Activated CD4-positive, alpha-beta T cell treated with anti-CD3 and anti-CD28 coated beads, Interleukin-2, amount 50 U/mL, for 4 hours (primary cell): ENCODE results near the gene MAP3K19.
A peak's percentile ranks its signal among the peaks of the same experiment; 100 is the strongest.
"Not testable (repeated sequence)": the region's sequence is repeated elsewhere in the genome, so short reads cannot be mapped to it uniquely, and the experiment has no call there.

ENCODE experiments used
- DNase-seq, 2 experiments: peaks; one replicate each; pipeline ENCODE4 v3.0.0-alpha.2; 2020

The MAP3K19 gene

DNA sequence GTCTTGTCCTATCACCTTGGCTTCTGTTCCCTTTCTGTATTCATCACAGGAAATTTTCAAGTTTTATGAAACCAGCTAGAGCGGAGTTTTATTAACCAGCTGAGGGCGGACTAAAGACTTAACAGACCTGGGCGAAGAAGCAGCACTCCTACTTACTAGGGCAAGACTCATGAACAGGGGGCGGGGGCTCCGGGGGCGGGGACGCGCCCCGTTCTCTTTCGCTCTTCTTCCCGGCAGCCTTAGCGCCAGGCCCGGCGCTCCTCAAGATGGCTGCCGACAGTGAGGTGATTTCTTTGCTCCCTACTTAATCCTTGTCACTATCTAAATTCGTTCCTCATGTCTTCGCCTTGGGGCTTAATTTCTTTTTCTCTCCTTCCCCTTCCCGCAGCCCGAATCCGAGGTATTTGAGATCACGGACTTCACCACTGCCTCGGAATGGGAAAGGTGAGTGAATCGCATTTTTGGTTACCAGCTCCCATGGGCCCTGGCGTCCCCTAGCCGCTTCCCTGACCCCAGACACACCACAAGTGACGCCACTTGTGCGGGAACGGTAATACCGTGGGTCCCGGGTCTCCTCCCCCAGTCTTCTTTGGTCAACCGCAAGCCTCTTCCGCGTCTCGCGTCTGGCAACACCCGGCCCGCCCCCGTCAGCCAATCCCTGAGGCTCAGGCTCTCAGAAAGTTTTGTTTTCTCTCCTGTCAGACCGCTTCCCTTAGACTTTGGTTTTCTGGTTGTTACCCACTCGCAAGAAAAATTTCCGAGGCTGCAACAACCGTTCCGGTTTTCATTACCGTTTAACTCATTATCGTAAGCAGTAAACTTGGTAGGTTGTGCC lies 5.0 kb upstream of the MAP3K19 start, which contains the start of gene RAB3GAP1:
TSS of gene RAB3GAP1 (plus strand) at position 251 of the 835 bp plus-strand sequence. CDS start at position 267, 16 bp downstream.
- peak; percentile 89 to 90 for DNase-seq

DNA sequence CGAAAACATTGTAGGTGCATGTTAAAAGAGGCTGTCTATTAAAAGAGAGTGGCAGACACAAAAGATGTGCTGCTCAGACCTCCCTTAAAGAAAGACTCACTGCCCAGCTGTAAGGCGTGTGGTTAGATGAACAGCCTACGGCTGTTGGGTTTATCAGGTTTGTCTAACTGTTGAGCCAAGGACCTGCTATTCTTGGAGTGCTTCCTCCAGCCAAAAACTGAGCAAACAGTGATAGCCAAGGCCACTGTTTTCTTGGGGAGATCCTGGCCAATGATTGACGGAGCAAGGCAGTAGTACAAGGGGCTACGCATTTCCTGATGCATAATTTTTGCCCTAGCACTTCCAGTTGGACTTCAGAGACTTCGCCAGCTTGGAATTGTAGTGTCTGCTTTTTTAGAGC lies 3.4 kb upstream of the MAP3K19 start:
- DNase-seq = no peak

DNA sequence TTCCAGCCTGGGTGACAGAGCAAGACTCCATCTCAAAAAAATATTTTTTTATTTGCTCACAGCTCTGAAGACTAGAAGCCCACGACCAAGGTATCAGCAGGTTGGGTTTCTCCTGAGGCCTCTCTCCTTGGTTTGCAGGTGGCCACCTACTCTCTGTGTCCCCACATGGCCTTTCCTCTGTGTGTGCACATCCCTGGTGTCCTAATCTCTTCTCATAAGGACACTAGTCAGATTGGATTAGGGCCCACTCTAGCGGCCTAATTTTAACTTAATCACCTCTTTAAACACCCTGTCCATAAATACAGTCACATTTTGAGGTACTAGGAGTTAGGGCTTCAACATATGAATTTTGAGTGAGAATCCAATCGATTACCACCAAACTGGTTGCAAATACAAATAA lies 2.9 kb upstream of the MAP3K19 start:
- DNase-seq = no peak

DNA sequence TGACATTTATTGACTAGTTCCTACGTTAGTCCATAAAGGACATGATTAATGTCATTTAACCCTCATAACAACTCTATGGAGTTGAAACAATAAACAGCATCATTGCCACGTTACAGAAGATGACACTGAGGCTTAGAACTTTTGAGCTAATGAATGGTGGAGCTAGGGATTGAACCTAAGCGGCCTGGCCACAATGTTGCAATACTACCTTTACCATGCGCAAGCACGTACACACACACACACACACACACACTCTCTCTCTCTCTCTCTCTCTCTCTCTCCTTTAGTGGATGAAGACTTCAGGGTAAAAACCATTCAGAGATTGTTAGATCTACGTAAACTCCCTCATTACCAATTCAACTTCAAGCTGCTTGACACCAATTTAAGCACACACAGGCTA lies 875 bp upstream of the MAP3K19 start:
- DNase-seq = no peak

DNA sequence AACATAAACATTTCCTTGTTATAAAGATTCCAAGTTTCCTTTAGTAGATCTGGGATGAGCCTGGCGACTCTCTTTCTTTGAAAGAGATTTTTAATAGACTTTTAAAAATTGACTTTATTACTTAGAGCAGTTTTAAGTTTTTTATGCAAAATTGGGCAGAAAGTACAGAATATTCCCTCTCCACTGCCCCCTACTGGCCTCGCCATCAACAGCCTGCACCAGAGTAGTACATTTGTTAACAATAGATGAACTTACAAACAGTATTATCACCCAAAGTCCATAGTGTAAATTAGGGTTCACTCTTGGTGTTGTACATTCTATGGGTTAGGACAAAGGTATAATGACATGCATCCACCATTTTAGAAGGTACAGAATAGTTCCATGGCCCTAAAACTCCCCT lies 3.9 kb downstream of the MAP3K19 start:
- DNase-seq = peak in 1 of 2 experiments; percentile 16

DNA sequence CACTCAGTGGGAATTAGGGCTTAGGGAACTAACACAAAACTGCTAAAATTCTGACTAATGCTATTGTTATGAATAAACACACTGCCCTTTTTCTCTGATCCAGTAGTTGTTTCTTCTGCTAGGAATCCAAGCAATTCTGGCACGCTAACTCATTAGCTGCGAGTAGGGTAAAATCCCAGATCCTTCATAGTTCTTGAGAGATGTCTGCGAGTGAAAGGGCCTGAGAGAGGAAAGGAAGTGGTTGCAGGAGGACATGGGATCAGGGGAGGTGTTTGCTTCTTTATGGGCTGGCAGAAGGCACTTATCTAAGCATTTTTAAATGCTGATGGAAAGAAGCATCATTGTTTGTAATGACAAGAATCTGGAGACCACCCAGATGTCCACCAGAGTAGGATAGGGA lies 9.4 kb downstream of the MAP3K19 start:
- no peak for DNase-seq

DNA sequence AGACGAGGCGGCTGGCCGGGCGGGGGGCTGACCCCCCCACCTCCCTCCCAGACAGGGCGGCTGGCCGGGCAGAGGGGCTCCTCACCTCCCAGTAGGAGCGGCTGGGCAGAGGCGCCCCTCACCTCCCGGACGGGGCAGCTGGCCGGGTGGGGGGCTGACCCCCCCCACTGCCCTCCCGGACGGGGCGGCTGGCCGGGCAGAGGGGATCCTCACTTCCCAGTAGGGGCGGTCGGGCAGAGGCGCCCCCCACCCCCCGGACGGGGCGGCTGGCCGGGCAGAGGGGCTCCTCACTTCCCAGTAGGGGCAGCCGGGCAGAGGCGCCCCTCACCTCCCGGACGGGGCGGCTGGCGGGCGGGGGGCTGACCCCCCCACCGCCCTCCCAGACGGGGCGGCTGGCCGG lies 14.0 kb downstream of the MAP3K19 start:
- not testable (repeated sequence) for DNase-seq

DNA sequence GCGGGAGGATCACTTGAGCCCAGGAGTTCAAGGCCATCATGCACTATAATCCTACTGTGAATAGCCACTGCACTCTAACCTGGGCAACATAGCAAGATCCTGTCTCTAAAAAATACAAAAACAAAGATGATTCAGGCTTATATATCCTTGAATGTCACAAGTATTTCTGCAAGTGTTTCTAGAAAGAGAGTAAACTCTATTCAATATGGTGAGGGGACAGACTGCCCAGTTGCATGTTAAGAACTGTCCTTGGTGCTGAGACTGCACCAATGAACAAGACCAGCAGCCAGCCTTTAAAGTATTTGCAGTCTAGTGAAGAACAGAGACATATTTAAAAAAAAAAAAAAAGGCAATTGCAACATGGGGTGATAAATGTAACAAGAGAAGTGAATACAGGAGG lies 16.4 kb downstream of the MAP3K19 start:
- no peak for DNase-seq

DNA sequence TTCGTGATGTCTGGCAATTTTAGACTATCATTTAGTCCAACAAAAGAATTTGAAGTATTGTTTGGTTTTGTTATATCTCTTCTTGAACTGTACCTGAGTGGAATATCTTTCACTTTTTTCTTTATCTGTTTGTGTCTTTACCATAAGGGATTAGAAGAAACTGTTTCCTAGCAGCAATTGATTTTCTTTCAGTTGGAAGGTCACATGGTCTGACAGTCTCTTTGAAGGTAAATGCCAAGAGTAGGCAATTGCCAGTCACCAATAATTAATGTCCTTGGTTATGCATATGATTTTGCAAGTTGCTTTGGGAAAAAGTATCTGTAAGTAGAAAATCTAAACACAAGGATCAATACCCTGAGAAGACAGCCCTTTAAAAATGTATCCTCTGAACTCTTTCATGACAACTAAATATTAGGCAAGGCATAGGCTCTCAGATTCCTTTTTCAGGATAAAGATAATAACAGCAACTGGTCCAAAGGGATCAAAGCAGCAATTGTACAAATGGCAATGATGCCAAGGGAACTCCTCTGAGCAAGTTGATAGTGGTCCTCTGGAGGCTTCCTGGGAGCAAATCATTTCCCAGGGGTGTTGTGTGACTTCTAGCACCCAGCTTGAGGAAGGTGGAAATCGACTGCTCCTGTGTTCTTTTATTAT lies 17.6 kb downstream of the MAP3K19 start:
- no peak for DNase-seq

DNA sequence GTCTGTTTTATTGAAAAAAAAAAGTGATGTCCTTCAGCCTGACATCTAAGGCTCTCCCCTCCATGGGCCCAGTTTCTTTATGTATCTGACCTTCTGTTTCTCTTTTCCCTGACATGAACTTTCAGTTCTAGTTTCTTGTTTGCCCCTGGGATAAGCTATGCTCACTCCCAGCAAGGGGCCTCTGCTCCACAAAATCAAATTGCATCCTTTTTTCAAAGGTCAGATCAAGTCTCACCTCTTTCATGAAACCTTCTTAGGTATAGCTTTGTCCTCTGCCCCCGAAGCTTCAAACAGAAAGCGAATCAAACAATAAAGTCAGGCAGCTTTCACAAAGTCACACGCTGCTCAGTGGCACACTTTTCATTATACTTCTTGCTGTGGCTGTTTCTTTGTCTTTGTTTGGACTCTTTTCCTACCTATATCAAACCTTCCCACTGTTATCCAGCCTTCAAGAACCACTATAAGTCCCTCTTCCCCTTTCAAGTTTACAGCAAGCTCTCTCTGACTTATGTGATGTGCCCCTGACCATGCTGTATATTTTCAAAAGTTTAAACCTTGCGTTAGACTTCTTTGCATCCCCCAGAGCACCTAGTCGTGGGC lies 23.3 kb downstream of the MAP3K19 start:
- DNase-seq = no peak

DNA sequence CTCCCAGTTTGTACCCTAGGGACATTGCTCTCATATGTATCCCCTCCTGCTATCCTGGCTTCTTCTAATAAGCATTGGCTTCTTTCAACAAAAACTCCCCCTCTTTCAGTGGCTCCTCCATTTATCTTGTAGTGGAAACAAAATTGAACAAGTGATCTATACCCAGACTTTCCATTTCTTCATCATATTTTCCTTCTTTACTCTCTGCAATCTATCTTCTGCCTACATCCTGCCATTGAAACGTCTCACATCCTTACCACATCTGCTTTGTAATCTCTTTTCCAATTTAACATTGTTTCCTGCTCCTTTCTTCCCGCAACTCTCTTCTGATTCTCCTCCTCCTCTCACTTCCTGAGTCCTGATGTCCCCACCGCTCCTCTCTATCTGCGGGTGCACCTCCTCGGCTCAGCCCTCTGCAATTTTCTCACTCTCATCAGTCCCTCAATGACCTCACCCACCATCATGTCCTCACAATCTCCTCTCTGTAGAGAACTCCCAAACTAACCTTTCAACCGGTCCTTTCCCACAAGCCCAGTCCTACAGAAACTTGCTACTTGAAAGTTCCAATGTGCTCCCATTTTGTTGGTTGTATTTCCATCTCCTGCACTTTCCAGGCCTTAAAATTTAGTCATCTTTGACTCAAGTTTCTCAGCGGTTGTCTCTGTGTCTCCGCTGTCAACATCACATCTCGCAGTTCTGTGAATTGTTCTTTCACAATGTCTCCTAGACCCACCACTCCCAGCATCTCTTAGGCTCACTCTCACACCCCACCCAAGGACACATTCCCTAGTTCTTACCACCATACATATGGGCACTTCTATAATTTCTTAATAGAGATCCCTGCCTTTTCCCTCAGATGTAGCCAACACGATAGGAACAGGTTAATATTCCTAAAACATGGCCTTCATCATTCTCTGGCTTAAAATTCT lies 24.0 kb downstream of the MAP3K19 start:
- DNase-seq = no peak

DNA sequence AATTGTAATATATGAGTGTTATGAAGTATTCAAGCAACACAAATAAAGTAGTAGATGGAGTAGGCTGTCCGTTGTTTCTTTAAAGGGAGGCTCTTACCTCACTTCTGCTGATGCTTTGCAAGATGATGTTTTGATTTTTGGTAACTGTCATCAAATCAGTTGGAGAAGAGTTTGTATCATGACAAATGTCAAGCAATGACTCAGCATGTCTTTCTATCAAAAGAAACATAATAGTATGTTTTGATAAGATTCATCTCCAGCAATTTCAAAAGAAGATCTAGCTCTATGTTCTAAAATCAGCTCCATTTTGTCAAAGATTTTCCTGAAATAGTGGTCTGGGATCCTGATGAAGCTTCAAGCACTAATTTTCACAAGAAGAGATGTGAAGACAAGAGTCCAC lies 25.6 kb downstream of the MAP3K19 start:
- DNase-seq = no peak

DNA sequence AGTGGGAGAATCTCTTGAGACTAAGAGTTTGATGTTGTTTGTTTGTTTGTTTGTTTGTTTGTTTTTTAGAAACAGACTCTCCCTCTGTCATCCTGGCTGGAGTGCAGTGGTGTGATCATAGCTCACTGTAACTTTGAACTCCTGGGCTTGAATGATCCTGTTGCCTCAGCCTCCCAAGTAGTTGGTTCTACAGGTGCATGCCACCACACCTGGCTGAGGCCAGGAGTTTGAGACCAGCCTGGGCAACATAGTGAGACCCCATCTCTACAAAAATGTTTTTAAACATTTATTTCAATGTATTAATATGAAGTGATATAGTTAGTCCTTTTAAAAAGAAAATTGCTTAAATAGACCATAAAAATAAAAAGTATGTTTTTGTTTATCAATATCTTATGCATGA lies 35.6 kb downstream of the MAP3K19 start:
- DNase-seq = no peak

DNA sequence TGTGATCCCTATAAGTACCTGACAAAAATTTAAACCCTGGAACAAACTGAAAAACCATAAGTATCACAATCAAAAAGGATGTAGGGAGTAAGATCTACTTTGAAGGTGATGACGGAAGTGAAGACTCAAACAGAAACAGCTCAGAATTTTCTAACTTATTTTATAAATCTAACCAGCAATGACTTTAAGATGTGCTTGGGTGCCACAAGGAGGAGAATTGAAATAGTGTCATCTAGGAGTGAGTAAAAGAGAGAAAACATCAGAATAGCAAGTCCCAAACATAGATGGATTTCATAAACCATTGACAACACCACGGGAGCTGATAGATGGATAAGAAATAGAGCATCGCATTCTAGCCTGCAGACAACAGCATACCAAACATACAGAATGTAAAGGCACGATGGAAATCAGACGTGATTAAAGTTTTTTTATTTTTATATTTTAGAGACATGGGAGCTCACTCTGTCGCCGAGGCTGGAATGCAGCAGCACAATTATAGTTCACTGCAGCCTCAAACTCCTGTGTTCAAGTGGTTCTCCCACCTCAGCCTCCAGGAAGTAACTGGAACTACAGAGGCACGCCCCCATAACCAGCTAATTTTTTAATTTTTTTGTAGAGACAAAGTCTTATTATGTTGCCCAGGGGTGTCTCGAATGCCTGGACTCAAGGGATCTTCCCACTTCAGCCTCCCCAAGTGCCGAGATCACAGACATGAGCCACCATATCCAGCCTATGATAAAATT lies 36.9 kb downstream of the MAP3K19 start:
- DNase-seq = no peak

DNA sequence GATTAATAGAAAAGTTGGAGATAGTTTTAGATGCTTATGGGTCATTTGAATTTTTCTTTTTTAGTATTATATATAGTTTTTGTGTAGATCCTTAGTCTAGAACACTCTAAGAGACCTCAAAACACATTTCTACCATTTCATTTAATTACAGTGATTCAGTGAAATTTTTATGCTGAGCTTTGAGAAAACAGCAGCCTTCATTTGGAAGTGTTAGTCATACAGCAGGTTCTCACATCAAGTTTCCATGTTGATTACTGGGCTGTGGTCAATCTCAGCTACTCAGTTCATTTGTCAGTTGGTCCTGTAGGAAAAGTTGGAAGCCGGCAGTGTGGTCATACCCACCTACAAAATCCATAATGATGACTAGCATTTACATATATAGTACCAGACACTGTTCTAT lies 37.9 kb downstream of the MAP3K19 start:
- no peak for DNase-seq

DNA sequence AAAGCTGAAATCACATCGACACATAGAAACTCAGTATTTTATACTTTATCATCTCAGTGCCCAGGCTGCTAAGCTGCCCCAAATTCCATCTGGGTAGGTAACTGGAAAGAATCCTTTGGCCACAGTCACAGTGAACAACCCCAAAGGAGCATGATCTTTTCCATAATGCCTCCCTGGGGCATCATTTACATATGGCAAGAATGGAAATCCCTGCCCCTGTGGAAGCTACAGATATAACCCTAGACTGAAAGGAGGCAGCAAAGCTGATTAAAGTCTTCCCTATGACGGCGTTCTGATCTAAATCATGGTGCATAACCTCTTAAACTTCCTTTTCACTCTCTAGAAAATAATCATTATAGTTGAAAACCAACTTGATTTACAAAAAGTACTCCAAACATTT lies 41.5 kb downstream of the MAP3K19 start:
- DNase-seq = no peak

DNA sequence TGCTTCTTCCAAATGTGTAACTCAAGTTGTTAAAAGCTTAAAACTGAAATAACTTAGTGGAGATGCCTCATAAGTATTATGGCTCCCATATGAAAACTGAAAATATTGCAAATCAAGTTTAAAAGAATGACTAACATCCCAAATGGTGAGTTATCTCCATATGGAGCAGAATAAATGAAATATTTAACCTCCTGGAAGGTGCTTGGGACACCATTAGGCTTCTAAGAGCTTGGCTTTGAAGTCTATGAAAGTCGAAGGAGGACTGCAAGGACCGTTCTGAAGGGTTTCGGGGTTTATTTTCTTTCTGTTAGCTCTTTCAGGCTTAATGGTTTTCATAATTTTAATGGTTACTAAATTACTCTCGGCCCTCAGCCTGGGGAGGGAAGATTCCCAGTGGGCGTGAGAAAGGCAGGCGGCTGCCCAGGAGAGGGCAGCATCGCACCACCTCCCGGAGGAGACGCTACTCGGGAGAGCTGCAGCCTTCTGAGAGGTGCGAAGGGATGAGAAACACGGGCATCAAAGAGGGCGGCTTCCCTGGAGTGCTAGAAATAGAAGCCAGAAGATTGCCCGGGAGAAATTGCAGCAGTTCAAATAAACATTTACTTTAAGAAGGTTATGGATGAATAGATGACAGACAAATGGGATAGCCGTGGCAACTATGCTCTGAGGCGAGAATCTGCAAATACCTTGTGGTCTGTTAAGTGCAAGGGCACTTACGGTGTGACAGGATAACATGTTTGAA lies 43.1 kb downstream of the MAP3K19 start:
- DNase-seq = peak; percentile 69 to 70

DNA sequence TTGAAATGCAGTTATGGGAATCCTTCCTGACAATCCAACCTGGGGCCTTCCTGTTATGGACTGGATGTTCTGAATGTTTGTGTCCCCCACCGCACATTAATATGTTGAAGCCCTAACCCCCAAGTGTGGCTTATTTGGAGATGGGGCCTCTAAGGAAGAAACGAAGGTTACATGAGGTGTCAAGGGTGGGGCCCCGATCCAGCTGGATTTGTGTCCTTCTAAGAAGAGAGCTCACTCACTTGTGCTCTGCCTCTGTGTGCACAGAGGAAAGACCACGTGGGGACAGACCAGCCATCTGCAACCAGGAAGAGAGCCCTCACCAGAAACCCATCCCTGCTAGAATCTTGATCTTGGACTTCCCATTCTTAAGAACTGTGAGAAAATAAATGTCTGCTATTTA lies 44.4 kb downstream of the MAP3K19 start:
- no peak for DNase-seq

DNA sequence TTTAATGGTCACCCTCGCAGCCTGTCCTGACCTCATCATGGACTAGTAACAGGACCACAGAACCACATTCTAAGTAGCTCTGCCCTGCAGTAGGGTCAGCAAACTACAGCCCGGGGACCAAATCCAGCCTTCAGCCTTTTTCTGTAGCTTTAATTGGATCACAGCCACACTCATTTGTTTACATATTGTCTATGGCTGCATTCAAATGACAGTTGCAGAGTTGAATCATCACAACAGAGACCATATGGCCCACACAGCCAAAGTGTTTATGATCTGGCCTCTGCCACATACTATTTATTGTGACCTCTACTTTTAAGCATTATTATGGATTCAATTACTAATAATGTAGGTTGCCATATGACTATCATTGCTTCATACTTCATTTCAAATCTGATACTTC lies 47.7 kb downstream of the MAP3K19 start:
- no peak for DNase-seq

DNA sequence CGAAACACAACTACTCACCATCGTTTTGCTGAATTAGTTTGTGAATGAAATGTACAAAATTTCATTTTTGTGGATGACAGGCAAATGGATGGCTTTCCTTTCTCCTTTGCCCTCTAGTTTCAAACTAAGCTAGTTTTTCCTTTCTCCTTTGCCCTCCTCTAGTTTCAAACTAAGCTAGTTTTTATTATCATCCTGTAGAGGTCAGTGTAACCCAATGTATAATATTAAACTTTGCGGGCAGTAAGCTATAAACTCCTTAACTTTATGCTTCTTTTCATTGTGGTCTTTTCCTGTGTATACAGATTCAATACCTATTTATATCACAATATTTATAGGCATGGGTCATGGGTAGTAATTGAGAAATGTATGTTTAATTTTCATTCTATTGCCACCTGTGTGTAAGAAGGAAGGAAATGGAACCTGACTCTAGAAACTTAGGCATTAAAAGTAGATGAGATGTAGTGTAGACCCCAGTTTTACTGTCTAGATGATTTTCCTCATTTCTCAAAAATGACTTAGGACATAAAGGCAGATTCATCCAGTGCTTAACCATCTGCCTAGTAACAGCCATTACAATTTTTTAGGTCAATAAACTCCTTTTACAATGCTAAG lies 58.1 kb downstream of the MAP3K19 start:
- DNase-seq = no peak

DNA sequence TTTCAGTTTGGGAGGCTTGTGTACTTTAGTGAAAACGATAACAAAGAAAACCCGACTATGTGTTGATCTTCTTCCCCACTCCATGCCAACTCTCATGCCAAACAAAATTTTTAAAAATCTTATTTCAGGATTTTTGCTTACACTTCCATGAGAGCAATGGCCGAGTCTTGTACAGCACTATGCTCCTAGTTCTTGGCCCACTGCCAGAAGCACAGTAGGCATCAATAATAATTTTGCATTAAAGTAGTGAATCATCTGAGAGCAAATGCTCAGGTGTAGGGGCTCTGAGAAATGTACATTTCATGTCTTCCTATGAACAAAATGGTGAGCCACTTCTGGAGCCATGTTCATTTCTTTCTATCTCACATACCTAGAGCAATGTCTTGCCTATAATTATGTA lies 62.2 kb downstream of the MAP3K19 start:
- DNase-seq = no peak
